CD14-positive monocyte (primary cell): ENCODE data around the gene RETREG3. TPM values are rescaled to one million over a fixed set of nuclear protein-coding genes. Genes with fewer than 3 reads are reported as not detected.
"Not testable (repeated sequence)": the region's sequence is repeated elsewhere in the genome, so short reads cannot be mapped to it uniquely, and the experiment has no call there.

ENCODE experiments used
- DNase-seq, 3 donors: peaks; one replicate each; pipeline ENCODE4 v3.0.0-alpha.2; 2011 to 2022
- H2AFZ ChIP-seq: 2 replicates; pipeline ENCODE4 v1.6.0; 2012; ENCODE audit warnings: mild to moderate bottlenecking, low read depth, low read length, inconsistent platforms; ENCODE audit not compliant: insufficient read depth, poor library complexity, severe bottlenecking
- H3K27ac ChIP-seq, 2 donors: 1 replicate in 1 of 2; 2 replicates in 1 of 2; pipeline ENCODE4 v1.5.1; 2012 to 2013; ENCODE audit warnings: low read length in 2 of 2, control low read depth in 1 of 2, inconsistent platforms in 1 of 2, low read depth in 1 of 2, mild to moderate bottlenecking in 1 of 2
- H3K27me3 ChIP-seq, 2 donors: one replicate each; pipeline versions ENCODE4 v1.6.0 to v1.6.1; 2011 to 2013; ENCODE audit warnings: low read length in 2 of 2; ENCODE audit not compliant: control insufficient read depth in 2 of 2, insufficient read depth in 2 of 2
- H3K36me3 ChIP-seq, 2 donors: replicated peaks in 1 of 2; 1 replicate in 1 of 2; 2 replicates in 1 of 2; pipeline versions ENCODE4 v1.5.1 to v1.6.1; 2012 to 2013; ENCODE audit warnings: low read length in 2 of 2, control low read depth in 1 of 2, inconsistent platforms in 1 of 2, mild to moderate bottlenecking in 1 of 2; ENCODE audit not compliant: insufficient read depth in 2 of 2, control insufficient read depth in 1 of 2
- H3K4me1 ChIP-seq, 2 donors: 1 replicate in 1 of 2; 2 replicates in 1 of 2; pipeline versions ENCODE4 v1.5.1 to v1.6.1; 2012 to 2013; ENCODE audit warnings: low read length in 2 of 2, control low read depth in 1 of 2, inconsistent platforms in 1 of 2, mild to moderate bottlenecking in 1 of 2, moderate library complexity in 1 of 2; ENCODE audit not compliant: insufficient read depth in 2 of 2, control insufficient read depth in 1 of 2
- H3K4me2 ChIP-seq: replicated peaks from 2 replicates; pipeline ENCODE3; 2012; ENCODE audit warnings: low read length, moderate library complexity, mild to moderate bottlenecking; ENCODE audit not compliant: poor library complexity, severe bottlenecking; ENCODE audit errors: extremely low read depth
- H3K4me3 ChIP-seq, 3 experiments: fragments of 200-600 bp in 1 of 3; sonication (generic) in 1 of 3; replicated peaks in 1 of 3; 1 replicate in 2 of 3; 2 replicates in 1 of 3; pipeline ENCODE4 v1.5.1; 2011 to 2013; ENCODE audit warnings: low read length in 3 of 3, mild to moderate bottlenecking in 3 of 3, control low read depth in 2 of 3, low read depth in 2 of 3, inconsistent platforms in 1 of 3, moderate library complexity in 1 of 3
- H3K79me2 ChIP-seq: 2 replicates; pipeline ENCODE4 v1.6.0; 2012; ENCODE audit warnings: mild to moderate bottlenecking, control low read depth, inconsistent platforms, low read length, moderate library complexity; ENCODE audit not compliant: insufficient read depth
- H3K9ac ChIP-seq: 2 replicates; pipeline ENCODE4 v1.6.0; 2017; ENCODE audit warnings: low read length, mild to moderate bottlenecking; ENCODE audit not compliant: insufficient read depth, poor library complexity, severe bottlenecking
- H3K9me3 ChIP-seq, 2 donors: replicated peaks in 1 of 2; 1 replicate in 1 of 2; 2 replicates in 1 of 2; pipeline versions ENCODE4 v1.5.1 to v1.6.1; 2012 to 2013; ENCODE audit warnings: low read length in 2 of 2, control low read depth in 1 of 2; ENCODE audit not compliant: control insufficient read depth in 1 of 2, insufficient read depth in 1 of 2
- H4K20me1 ChIP-seq: 2 replicates; pipeline ENCODE4 v1.6.0; 2012; ENCODE audit warnings: mild to moderate bottlenecking, low read length, control low read depth, moderate library complexity; ENCODE audit not compliant: insufficient read depth
- H3K27ac Mint-ChIP-seq, 7 donors: one replicate each; pipeline ENCODE4 v1.8.0; 2020; ENCODE audit warnings: mild to moderate bottlenecking in 7 of 7, mixed read lengths in 7 of 7, moderate library complexity in 6 of 7, inconsistent platforms in 2 of 7
- H3K27me3 Mint-ChIP-seq, 3 donors: one replicate each; pipeline ENCODE4 v1.8.0; 2021 to 2022; ENCODE audit warnings: low read depth in 3 of 3, mild to moderate bottlenecking in 3 of 3, mixed read lengths in 3 of 3, moderate library complexity in 3 of 3, inconsistent platforms in 1 of 3
- H3K36me3 Mint-ChIP-seq, 2 donors: one replicate each; pipeline ENCODE4 v1.8.0; 2020; ENCODE audit warnings: mixed read lengths in 2 of 2, inconsistent platforms in 1 of 2, mild to moderate bottlenecking in 1 of 2
- H3K4me1 Mint-ChIP-seq: one replicate; pipeline ENCODE4 v1.8.0; 2020; ENCODE audit warnings: mild to moderate bottlenecking, mixed read lengths
- H3K4me3 Mint-ChIP-seq, 2 donors: one replicate each; pipeline ENCODE4 v1.8.0; 2020; ENCODE audit warnings: mild to moderate bottlenecking in 2 of 2, mixed read lengths in 2 of 2, moderate library complexity in 1 of 2
- H3K9me3 Mint-ChIP-seq, 7 donors: one replicate each; pipeline ENCODE4 v1.8.0; 2020 to 2022; ENCODE audit warnings: mixed read lengths in 7 of 7, mild to moderate bottlenecking in 6 of 7, moderate library complexity in 6 of 7, inconsistent platforms in 2 of 7
- WGBS: methylation state at CpG from one replicate; pipeline ENCODE4 v1.1.5; 2013; ENCODE audit warnings: missing lambda C conversion rate; ENCODE audit not compliant: insufficient coverage; 5-methylcytosine and 5-hydroxymethylcytosine counted together
- intact Hi-C, 2 donors: fragments of 100-400 bp; cut with micrococcal nuclease; formaldehyde crosslinking; loops; one replicate each; pipeline versions ENCODE4 v1.15.0 to v1.15.1; 2023
- polyA plus RNA-seq, 3 donors: library from polyadenylated mRNA; depleted of rRNA in 1 of 3; unstranded in 2 of 3; stranded (reverse) in 1 of 3; fragments of 300-500 nt in 2 of 3; fragments of >200 nt in 1 of 3; fragmentation: Illumina TruSeq in 2 of 3; gene quantifications; 1 replicate in 2 of 3; 2 replicates in 1 of 3; pipeline ENCODE4 v1.2.3, GENCODE V29; 2012 to 2021
- TF ChIP-seq, protein P1 (sequence below): fragments of 200-600 bp; IDR thresholded peaks from one replicate; pipeline ENCODE4 v1.8.0; 2022; ENCODE audit warnings: antibody characterized with exemption, mild to moderate bottlenecking

Gene RETREG3
- polyA plus RNA-seq, 3 donors, result 34.0 to 69.9 (median 69.9) TPM

DNA sequence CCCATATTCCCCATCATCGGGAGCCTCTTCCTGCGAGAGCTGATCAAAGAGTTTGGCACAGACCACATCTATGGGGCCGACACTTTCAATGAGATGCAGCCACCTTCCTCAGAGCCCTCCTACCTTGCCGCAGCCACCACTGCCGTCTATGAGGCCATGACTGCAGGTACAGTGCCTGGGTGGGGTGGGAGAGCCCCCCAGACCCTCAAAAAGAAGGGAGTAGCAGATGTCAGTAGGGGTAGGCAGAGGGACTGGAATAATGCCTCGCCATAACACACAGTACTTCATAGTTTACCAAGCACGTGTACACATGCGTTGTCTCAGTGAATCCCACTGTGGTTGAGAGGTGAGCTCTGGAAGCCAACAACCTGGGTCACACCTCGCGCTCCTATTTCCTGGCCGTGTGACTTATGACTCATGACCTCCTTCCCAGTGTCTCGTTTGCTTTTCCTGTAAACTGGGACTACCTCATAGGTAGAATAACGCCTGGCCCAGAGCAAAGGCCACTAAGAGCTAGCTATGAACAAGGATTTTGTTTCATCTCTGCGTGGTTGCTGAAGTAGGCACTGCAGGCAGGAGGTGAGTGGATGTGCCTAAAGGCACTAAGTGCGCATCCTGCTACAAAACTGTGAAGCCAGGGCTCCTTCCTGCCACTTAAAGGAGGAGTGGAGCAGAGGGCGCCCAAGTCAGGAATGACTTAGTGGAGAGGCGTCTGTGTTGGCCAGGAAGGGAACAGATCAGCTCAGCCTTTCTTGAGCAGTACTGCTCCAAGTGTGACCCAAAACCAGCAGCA is 67.9 kb downstream of the RETREG3 start:
- H3K4me1 Mint-ChIP-seq, result peaks cover 15% of the 10 kb centered on the region
- no peaks in the 10 kb centered on the region for H3K9me3 ChIP-seq
- H3K4me3 Mint-ChIP-seq, result no peak overlapping the region
- peaks cover 48 to 60% of the 10 kb centered on the region in 2 donors for H3K36me3 ChIP-seq
- no peak overlapping the region for H3K4me3 ChIP-seq
- no peak overlapping the region for H3K9ac ChIP-seq
- intact Hi-C loops, result no loop called here
- no peak for DNase-seq
- WGBS, result 84% methylated on average over 10 of the region's 17 CpGs
- H3K9me3 Mint-ChIP-seq, result no peaks in the 10 kb centered on the region
- H3K27ac Mint-ChIP-seq, result peak overlapping the region in 2 of 7 donors; percentile 30 to 70
- H3K4me2 ChIP-seq, result no peak overlapping the region
- peaks cover 21% of the 10 kb centered on the region for H4K20me1 ChIP-seq
- TF ChIP-seq, protein P1, sequence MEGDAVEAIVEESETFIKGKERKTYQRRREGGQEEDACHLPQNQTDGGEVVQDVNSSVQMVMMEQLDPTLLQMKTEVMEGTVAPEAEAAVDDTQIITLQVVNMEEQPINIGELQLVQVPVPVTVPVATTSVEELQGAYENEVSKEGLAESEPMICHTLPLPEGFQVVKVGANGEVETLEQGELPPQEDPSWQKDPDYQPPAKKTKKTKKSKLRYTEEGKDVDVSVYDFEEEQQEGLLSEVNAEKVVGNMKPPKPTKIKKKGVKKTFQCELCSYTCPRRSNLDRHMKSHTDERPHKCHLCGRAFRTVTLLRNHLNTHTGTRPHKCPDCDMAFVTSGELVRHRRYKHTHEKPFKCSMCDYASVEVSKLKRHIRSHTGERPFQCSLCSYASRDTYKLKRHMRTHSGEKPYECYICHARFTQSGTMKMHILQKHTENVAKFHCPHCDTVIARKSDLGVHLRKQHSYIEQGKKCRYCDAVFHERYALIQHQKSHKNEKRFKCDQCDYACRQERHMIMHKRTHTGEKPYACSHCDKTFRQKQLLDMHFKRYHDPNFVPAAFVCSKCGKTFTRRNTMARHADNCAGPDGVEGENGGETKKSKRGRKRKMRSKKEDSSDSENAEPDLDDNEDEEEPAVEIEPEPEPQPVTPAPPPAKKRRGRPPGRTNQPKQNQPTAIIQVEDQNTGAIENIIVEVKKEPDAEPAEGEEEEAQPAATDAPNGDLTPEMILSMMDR, result no peak
- H3K4me1 ChIP-seq, result peaks cover 10 to 11% of the 10 kb centered on the region in 2 donors
- H3K27ac ChIP-seq, result no peak overlapping the region
- H2AFZ ChIP-seq, result no peak overlapping the region
- H3K27me3 Mint-ChIP-seq, result peaks cover 0 to under 1% (median under 1%) of the 10 kb centered on the region in 3 donors
- peaks cover 53 to 76% of the 10 kb centered on the region in 2 donors for H3K36me3 Mint-ChIP-seq
- no peaks in the 10 kb centered on the region for H3K27me3 ChIP-seq
- H3K79me2 ChIP-seq, result peaks cover 13% of the 10 kb centered on the region

DNA sequence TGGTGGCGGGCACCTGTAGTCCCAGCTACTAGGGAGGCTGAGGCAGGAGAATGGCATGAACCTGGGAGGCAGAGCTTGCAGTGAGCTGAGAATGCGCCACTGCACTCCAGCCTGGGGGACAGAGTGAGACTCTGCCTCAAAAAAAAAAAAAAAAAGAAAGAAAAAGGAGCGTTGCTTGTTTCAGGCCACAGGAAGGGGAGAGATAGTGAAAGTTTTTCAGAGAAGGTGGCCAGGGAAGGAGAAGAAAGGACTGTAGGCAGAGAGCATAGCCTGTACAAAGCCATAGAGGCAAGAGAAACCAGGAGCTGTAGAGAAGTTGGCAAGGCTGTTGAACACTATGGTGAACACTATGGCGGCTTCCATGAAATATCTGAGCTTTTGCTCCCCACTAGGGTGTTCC is 68.6 kb downstream of the RETREG3 start:
- 89% methylated on average over 3 of the region's 4 CpGs for WGBS
- peaks cover 21% of the 10 kb centered on the region for H4K20me1 ChIP-seq
- H3K27me3 ChIP-seq, DNase-seq, H3K4me3 ChIP-seq, H3K4me3 Mint-ChIP-seq, H3K9me3 ChIP-seq, intact Hi-C loops, H3K4me2 ChIP-seq, H2AFZ ChIP-seq, H3K27ac ChIP-seq, H3K27me3 Mint-ChIP-seq, H3K9ac ChIP-seq, H3K9me3 Mint-ChIP-seq: not testable (repeated sequence)
- H3K27ac Mint-ChIP-seq, result peak overlapping the region in 3 of 7 donors; percentile 35 to 70 (median 50)
- peaks cover 13 to 15% of the 10 kb centered on the region in 2 donors for H3K4me1 ChIP-seq
- peaks cover 18% of the 10 kb centered on the region for H3K4me1 Mint-ChIP-seq
- H3K79me2 ChIP-seq, result peaks cover 13% of the 10 kb centered on the region
- peaks cover 53 to 75% of the 10 kb centered on the region in 2 donors for H3K36me3 Mint-ChIP-seq
- peaks cover 48 to 60% of the 10 kb centered on the region in 2 donors for H3K36me3 ChIP-seq
